Regular cardiac myocyte (primary cell): Measurements from ENCODE around the gene OR8K3. TPM values are rescaled to one million over a fixed set of nuclear protein-coding genes. Genes with fewer than 3 reads are reported as not detected.

Source experiments
- total RNA-seq: library from RNA; depleted of rRNA; stranded (reverse); fragments of >200 nt; gene quantifications from 2 replicates; pipeline ENCODE4 v1.2.3, GENCODE V29; 2014

Gene OR8K3
- not detected in 2 replicates for total RNA-seq

DNA sequence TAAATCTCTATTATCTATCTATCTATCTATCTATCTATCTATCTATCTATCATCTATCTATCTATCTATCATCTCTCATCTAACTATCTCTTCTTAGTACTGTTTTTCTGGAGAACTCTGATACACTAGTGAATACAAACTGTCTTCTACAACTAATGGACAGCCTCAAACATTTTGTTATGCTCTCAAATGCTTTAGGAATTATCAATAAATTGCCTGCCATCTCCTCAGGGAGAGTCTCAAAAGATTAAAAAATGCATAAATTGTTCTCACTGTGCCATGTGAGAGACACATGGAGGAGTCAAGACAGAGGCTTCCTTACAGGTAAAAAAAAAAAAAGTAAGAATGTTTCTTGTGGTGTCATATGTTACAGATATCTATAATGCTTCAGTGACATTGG is at the start of gene OR8K3:
OR8K3 (plus strand) TSS at position 301 of the 400 bp plus-strand sequence. CDS start 3,163 bp downstream, outside the sequence.

GRCh38 chr11:56273854-56274253 is 41.1 kb upstream of the OR8K3 start, which contains the start of gene OR5T1:
Gene OR5T1, plus strand, starts transcription at chr11:56274154. Its CDS starts 1,485 bp downstream, at chr11:56275639.

DNA sequence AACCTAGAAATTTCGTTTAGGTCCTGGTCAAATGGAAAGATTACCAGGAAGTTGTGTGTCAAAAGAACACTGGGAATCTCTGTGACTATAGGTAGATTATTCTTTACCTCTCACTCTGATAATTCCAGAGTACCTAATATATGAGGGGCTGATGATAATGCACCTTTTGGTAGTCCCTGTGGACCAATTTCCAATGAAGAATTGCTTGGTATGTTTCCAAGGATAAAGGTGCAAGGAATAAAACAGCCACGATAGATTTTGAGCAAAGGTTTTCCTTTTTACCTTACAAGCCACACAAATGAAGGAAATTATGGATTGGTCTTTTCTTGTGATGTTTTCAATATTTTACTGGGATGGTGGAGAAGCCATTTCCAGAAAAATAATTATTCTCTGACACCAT is 22.8 kb upstream of the OR8K3 start, which contains the start of gene OR8H1:
OR8H1 (minus strand) TSS at position 101 of the 400 bp plus-strand sequence. CDS start 1,192 bp downstream, outside the sequence.

GRCh38 chr11:56345739-56346138 is 30.8 kb downstream of the OR8K3 start, which contains the start of gene OR8K1:
Gene OR8K1, plus strand, starts transcription at chr11:56346039. Its CDS starts 0 bp downstream, at chr11:56346039.

GRCh38 chr11:56353991-56354390 is 39.0 kb downstream of the OR8K3 start, which contains the start of gene OR8J1:
Gene OR8J1, plus strand, starts transcription at chr11:56354291. Its CDS starts 5,956 bp downstream, at chr11:56360247.

Other genes starting within 250 kb of the OR8K3 start
- not detected in 2 replicates for gene OR8I2, start 221.8 kb upstream of the OR8K3 start, total RNA-seq
- not detected in 2 replicates for gene OR8H2, start 211.5 kb upstream of the OR8K3 start, total RNA-seq
- gene OR8H3, start 192.8 kb upstream of the OR8K3 start, total RNA-seq = not detected in 2 replicates
- gene OR8J3, start 174.9 kb upstream of the OR8K3 start, total RNA-seq = not detected in 2 replicates
- not detected in 2 replicates for gene OR8K5, start 154.8 kb upstream of the OR8K3 start, total RNA-seq
- gene OR5J2, start 138.5 kb upstream of the OR8K3 start, total RNA-seq = not detected in 2 replicates
- gene OR5T2, start 80.9 kb upstream of the OR8K3 start, total RNA-seq = not detected in 2 replicates
- not detected in 2 replicates for gene OR5T3, start 62.9 kb upstream of the OR8K3 start, total RNA-seq
- gene OR5T1, start 41.0 kb upstream of the OR8K3 start, total RNA-seq = not detected in 2 replicates
- gene OR8H1, start 22.9 kb upstream of the OR8K3 start, total RNA-seq = not detected in 2 replicates
- not detected in 2 replicates for gene OR8K1, start 30.9 kb downstream of the OR8K3 start, total RNA-seq
- not detected in 2 replicates for gene OR8J1, start 39.1 kb downstream of the OR8K3 start, total RNA-seq
- gene OR8U1, start 60.5 kb downstream of the OR8K3 start, total RNA-seq = not detected in 2 replicates
- not detected in 2 replicates for gene OR5AL1, start 97.6 kb downstream of the OR8K3 start, total RNA-seq
- not detected in 2 replicates for gene OR5M3, start 158.2 kb downstream of the OR8K3 start, total RNA-seq
- gene OR5M8, start 176.2 kb downstream of the OR8K3 start, total RNA-seq = not detected in 2 replicates
- not detected in 2 replicates for gene OR5M11, start 228.1 kb downstream of the OR8K3 start, total RNA-seq